ENCODE results near the gene SCAANT1. TPM values are rescaled to one million over a fixed set of nuclear protein-coding genes. Genes with fewer than 3 reads are reported as not detected.
A peak's percentile ranks its signal among the peaks of the same experiment; 100 is the strongest.

Gene SCAANT1
- total RNA-seq, 1 experiment from 2014 or later, result not detected

- DNase-seq (ENCODE audit: low spot score), result no peak
These were observed 22.1 kb upstream of the SCAANT1 start for GRCh38 chr3:63934041-63934866.

GRCh38 chr3:63933459-63933858, 21.3 kb upstream of the SCAANT1 start:
- no peak for DNase-seq (ENCODE audit: low spot score)

- DNase-seq (ENCODE audit: low spot score), result no peak
These were observed 20.5 kb upstream of the SCAANT1 start for GRCh38 chr3:63932509-63933212.

GRCh38 chr3:63931290-63931689, 19.1 kb upstream of the SCAANT1 start:
- DNase-seq (ENCODE audit: low spot score), result no peak

- DNase-seq (ENCODE audit: low spot score), result no peak
These were observed 15.5 kb upstream of the SCAANT1 start for GRCh38 chr3:63927422-63928280.

GRCh38 chr3:63926309-63926708, 14.1 kb upstream of the SCAANT1 start:
- DNase-seq (ENCODE audit: low spot score), result no peak

GRCh38 chr3:63922491-63923199, 10.5 kb upstream of the SCAANT1 start:
- DNase-seq (ENCODE audit: low spot score), result no peak

- DNase-seq (ENCODE audit: low spot score), result no peak
These were observed 9.7 kb upstream of the SCAANT1 start for GRCh38 chr3:63921741-63922482.

GRCh38 chr3:63920001-63920400, 7.8 kb upstream of the SCAANT1 start:
- no peak for DNase-seq (ENCODE audit: low spot score)

- peak; percentile 21 for DNase-seq (ENCODE audit: low spot score)
These were observed 6.1 kb upstream of the SCAANT1 start for GRCh38 chr3:63918321-63918720.

- DNase-seq (ENCODE audit: low spot score), result peak; percentile 66
These were observed 2.1 kb upstream of the SCAANT1 start for GRCh38 chr3:63914312-63914711.

- peak; percentile 39 for DNase-seq (ENCODE audit: low spot score)
These were observed 795 bp upstream of the SCAANT1 start for GRCh38 chr3:63912768-63913588.

- DNase-seq (ENCODE audit: low spot score), result no peak
These were observed 692 bp downstream of the SCAANT1 start for GRCh38 chr3:63911509-63911872.

- DNase-seq (ENCODE audit: low spot score), result peak; percentile 5
These were observed 1.3 kb downstream of the SCAANT1 start for GRCh38 chr3:63910891-63911290.

- DNase-seq (ENCODE audit: low spot score), result no peak
These were observed 2.2 kb downstream of the SCAANT1 start for GRCh38 chr3:63910001-63910400.

GRCh38 chr3:63909431-63909830, 2.8 kb downstream of the SCAANT1 start:
- no peak for DNase-seq (ENCODE audit: low spot score)

GRCh38 chr3:63908776-63909175, 3.4 kb downstream of the SCAANT1 start:
- DNase-seq (ENCODE audit: low spot score), result no peak

- peak; percentile 10 for DNase-seq (ENCODE audit: low spot score)
These were observed 4.0 kb downstream of the SCAANT1 start for GRCh38 chr3:63908081-63908736.
